Erythroblast (primary cell): ENCODE results near the gene FGF2.
"Not testable (repeated sequence)": the region's sequence is repeated elsewhere in the genome, so short reads cannot be mapped to it uniquely, and the experiment has no call there.

Experiments used
- DNase-seq, 2 experiments: peaks; one replicate each; lab custom pipeline; 2025; lab: John Stamatoyannopoulos, UW
- GATA1 ChIP-seq: IDR thresholded peaks from 2 replicates; pipeline ENCODE4 v1.6.1; 2011; ENCODE audit warnings: low read depth, mild to moderate bottlenecking, control low read depth, low read length, moderate library complexity
- POLR2A ChIP-seq: IDR thresholded peaks from 2 replicates; pipeline ENCODE4 v1.6.1; 2011; ENCODE audit warnings: mild to moderate bottlenecking, low read length

The FGF2 gene

GRCh38 chr4:122797405-122798094 lies 29.1 kb upstream of the FGF2 start:
- no peak for TF ChIP-seq GATA1
- TF ChIP-seq POLR2A: no peak
- DNase-seq: peak in 1 of 2 experiments; percentile 33

DNA sequence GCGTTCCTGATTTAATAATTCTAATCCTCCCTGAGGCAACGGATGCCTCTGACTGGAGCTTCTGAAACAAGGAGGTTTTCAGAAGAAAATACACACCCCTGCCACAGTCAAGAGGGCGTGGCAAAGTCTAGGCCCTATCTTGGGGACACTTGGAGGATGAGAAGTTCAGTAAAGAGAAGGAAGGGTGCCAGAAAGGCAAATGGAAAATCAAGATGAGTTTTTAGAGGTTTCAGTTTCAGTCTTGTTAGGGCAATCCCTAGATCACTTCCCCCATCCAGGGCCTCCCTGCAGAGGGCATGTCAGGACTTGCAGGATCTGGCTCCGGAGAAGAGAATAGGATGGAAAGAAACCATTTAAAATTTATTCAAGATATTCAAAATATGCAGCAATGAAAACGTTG lies 28.5 kb upstream of the FGF2 start:
- TF ChIP-seq POLR2A: no peak
- no peak for TF ChIP-seq GATA1
- DNase-seq: peak; percentile 85 to 88

- TF ChIP-seq POLR2A (no peak), GATA1 (no peak)
Observed at GRCh38 chr4:122798917-122799316, 27.7 kb upstream of the FGF2 start.

GRCh38 chr4:122803788-122804208 lies 22.8 kb upstream of the FGF2 start:
- no peak for TF ChIP-seq GATA1
- no peak for TF ChIP-seq POLR2A
- DNase-seq: no peak

More at GRCh38 chr4:122798917-122799316, 27.7 kb upstream of the FGF2 start:
- peak in 1 of 2 experiments; percentile 32 for DNase-seq

DNA sequence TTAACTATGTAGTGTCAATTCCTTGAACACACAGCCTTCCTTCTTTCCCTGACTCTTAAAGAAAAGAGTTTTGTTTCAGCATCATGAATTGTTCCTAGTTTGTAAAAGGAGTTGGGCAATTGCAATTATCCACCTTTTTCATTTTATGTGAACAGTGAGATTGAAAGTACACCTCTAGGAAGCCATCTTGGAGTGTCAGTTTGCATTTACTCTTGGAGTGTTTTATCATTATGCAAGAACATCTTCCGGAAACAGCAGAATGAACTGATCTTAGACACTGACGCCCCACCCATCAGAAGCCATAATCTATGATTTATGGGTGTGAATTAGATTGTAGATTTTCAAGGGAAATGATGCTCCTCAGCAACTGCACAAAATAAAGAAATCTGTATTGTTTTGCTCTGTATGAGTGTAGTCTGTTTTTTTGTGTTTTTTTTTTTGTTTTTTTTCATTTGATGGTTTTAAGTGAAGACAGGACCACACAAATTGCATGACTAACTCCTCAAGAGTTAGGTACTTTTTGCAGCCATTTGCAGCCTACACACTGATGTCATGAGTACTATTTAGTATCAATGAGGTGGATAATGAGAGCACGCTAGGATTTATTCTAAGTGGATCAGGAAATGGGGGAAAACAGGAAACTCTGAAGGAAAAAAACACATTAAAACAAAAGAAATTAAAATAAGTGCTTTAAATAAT lies 19.5 kb upstream of the FGF2 start:
- TF ChIP-seq POLR2A (no peak), GATA1 (no peak)
- no peak for DNase-seq

- no peak for TF ChIP-seq POLR2A
- TF ChIP-seq GATA1: no peak
- no peak for DNase-seq
Observed at GRCh38 chr4:122810669-122811068, 16.0 kb upstream of the FGF2 start.

DNA sequence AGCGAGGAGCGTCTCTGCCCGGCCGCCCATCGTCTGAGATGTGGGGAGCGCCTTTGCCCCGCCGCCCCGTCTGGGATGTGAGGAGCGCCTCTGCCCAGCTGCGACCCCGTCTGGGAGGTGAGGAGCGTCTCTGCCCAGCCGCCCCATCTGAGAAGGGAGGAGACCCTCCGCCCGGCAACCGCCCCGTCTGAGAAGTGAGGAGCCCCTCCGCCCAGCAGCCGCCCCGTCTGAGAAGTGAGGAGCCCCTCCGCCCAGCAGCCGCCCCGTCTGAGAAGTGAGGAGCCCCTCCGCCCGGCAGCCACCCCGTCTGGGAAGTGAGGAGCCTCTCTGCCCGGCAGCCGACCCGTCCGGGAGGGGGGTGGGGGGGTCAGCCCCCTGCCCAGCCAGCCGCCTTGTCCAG lies 14.8 kb upstream of the FGF2 start:
- DNase-seq: not testable (repeated sequence)

- DNase-seq: not testable (repeated sequence)
Observed at GRCh38 chr4:122812823-122813222, 13.8 kb upstream of the FGF2 start.

DNA sequence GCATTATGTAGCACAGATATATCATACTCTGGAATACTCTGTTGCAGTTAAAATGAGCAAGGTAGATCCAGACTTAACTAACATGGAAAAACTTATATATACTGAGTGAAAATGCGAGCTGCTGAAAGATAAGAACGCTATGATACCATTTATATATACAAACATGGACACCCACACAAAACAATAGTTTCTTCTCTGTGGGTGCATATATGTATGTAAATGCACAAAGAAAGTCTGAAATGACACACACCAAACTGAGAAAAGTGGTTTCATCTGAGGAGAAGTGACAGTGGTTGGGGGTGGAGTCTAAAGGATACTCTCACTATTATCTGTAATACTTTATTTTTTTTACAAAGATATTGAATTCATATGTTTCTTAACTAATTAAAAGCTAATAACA lies 12.2 kb upstream of the FGF2 start:
- TF ChIP-seq POLR2A (no peak), GATA1 (no peak)

DNA sequence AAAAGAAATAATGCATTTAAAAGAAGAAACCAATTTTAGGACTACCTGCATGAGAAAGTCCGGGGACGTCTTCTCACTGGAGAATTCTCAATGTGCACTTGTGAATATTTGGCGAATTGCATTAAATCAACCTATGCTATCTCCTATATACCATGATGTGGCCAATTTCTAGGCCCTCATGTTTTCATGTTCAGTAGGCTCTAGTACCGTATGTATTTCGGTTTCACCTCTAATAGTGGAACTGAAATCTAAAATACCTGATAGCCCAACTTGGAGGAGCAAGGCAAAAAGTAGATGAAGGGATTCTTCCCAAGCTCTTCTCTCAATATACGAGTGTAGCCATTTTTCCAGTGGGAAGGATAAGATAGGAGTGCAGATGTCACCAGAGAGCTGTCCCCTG lies 11.4 kb upstream of the FGF2 start:
- no peak for DNase-seq
- TF ChIP-seq POLR2A (no peak), GATA1 (no peak)

More for the DNA sequence above, 12.2 kb upstream of the FGF2 start:
- no peak for DNase-seq

DNA sequence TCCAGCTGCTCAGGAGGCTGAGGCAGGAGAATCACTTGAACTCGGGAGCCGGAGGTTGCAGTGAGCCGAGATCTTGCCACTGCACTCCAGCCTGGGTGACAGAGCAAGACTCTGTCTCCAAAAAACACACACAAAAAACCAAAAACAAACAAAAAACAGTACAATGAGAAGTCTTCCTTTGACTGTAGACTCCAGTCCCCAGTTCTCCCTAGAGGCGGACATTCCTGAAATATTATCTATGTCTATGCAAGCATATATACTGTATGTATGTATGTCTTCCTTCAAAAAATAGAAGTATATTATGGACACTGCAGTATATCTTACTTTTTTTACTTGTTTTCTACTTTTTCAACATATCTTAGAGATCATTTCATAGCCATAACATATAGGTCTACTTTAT lies 10.2 kb upstream of the FGF2 start:
- no peak for DNase-seq
- TF ChIP-seq POLR2A (no peak), GATA1 (no peak)

DNA sequence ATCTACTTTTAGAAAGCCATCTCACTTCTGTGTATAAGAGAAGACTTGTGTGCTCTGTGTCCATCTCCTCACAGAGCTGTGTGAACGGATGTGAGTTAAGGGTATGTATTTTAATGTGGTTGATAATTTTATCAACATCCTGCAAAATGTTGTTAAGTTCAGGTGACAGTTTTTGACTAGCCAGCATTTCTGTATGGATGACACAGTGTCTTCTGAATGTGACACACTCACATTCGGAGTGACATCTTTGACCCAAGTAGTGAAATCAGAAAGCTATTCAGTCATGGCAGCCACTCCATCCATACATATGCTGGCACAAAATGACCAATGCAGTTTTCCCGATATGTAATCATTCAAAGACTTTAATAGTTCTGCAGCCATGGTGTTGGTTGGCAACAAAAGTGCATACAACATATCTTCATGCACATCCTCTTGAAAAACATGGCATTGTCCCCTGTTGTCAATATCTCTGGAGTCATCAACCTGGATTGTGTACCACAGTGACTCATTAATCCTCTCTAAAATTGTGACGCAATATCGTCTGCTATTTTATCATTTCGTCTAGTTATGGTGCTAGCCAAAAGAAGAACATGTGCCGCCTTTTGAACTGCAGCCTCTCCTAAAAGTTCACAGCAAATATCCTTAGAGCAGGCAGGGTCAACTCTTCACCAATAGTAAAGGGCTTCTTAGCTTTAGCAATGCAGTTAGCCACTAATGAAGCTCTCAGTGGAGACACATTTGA lies 6.8 kb upstream of the FGF2 start:
- no peak for DNase-seq
- TF ChIP-seq POLR2A: no peak
- no peak for TF ChIP-seq GATA1

- TF ChIP-seq GATA1 (no peak), POLR2A (no peak)
- DNase-seq: peak in 1 of 2 experiments; percentile 51
Observed at GRCh38 chr4:122821092-122821491, 5.5 kb upstream of the FGF2 start.

DNA sequence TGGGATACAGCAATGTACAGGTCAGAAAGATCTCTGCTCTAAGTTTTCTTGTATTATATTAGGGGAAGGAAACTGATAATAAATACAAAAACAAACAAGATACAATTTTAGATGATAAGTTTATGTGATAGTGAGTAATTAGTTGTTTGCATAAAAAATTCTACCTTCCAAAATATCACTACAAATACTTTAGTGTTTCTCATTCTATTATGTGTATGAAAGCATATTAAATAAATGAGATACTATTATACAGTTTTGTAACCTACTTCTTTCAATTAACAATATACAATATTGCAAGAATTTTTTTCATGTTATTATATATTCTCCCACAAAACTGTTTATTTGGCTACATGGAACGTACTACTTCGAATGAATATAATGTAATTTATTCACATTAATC lies 4.2 kb upstream of the FGF2 start:
- DNase-seq: no peak
- TF ChIP-seq GATA1 (no peak), POLR2A (no peak)

- TF ChIP-seq GATA1 (no peak), POLR2A (no peak)
- DNase-seq: no peak
Observed at GRCh38 chr4:122823476-122823875, 3.2 kb upstream of the FGF2 start.
